HL-60 (cell line): ENCODE measurements around the gene ASPRV1.

Source experiments
- DNase-seq, 2 experiments: peaks; one replicate each; pipeline ENCODE4 v3.0.0-alpha.2; 2010 to 2020; ENCODE audit warnings: low read depth in 1 of 2, low spot score in 1 of 2
- H3K27ac ChIP-seq: fragments of 250-450 bp; sonication (Bioruptor Pico); replicated peaks from 2 replicates; pipeline ENCODE4 v1.5.1; 2020; ENCODE audit warnings: mild to moderate bottlenecking, moderate library complexity
- H3K27me3 ChIP-seq: fragments of 250-450 bp; sonication (Bioruptor Pico); 2 replicates; pipeline ENCODE4 v1.5.1; 2021; ENCODE audit warnings: mild to moderate bottlenecking, moderate library complexity; ENCODE audit not compliant: insufficient read depth, poor library complexity, severe bottlenecking
- H3K4me3 ChIP-seq: replicated peaks from 2 replicates; pipeline ENCODE4 v1.5.1; 2011; ENCODE audit warnings: mild to moderate bottlenecking, control low read depth, low read length; ENCODE audit not compliant: insufficient read depth
- CTCF ChIP-seq: IDR thresholded peaks from one replicate; pipeline ENCODE4 v1.5.1; 2011; ENCODE audit warnings: low read length, control low read depth, inconsistent platforms; ENCODE audit not compliant: insufficient read depth
- GABPA ChIP-seq: IDR thresholded peaks from 2 replicates; pipeline ENCODE4 v1.6.1; 2012; ENCODE audit warnings: low read depth
- POLR2AphosphoS5 ChIP-seq: IDR thresholded peaks from 2 replicates; pipeline ENCODE4 v1.6.1; 2012; ENCODE audit warnings: low read depth
- REST ChIP-seq: IDR thresholded peaks from 2 replicates; pipeline ENCODE4 v1.6.1; 2012; ENCODE audit warnings: low read depth; ENCODE audit not compliant: insufficient replicate concordance
- SPI1 ChIP-seq: IDR thresholded peaks from 2 replicates; pipeline ENCODE4 v1.6.1; 2012; ENCODE audit warnings: low read depth, mild to moderate bottlenecking, borderline replicate concordance

Gene ASPRV1

GRCh38 chr2:69958480-69958879 lies 3.0 kb downstream of the ASPRV1 start:
- no peaks in the 10 kb centered on the region for H3K27me3 ChIP-seq
- no peak for DNase-seq
- TF ChIP-seq SPI1: no peak
- TF ChIP-seq POLR2AphosphoS5: no peak
- TF ChIP-seq GABPA: no peak
- no peak for TF ChIP-seq REST
- TF ChIP-seq CTCF: no peak
- H3K27ac ChIP-seq: no peak overlapping the region
- no peak overlapping the region for H3K4me3 ChIP-seq

- TF ChIP-seq GABPA (no peak), REST (no peak), SPI1 (no peak), CTCF (no peak), POLR2AphosphoS5 (no peak)
- Histone ChIP-seq H3K27me3 (no peaks in the 10 kb centered on the region), H3K4me3 (no peak overlapping the region), H3K27ac (no peak overlapping the region)
- no peak for DNase-seq
Observed at GRCh38 chr2:69957965-69958364, 3.5 kb downstream of the ASPRV1 start.

GRCh38 chr2:69956475-69956979 lies 4.9 kb downstream of the ASPRV1 start:
- no peaks in the 10 kb centered on the region for H3K27me3 ChIP-seq
- H3K4me3 ChIP-seq: no peak overlapping the region
- no peak for DNase-seq
- H3K27ac ChIP-seq: no peak overlapping the region
- no peak for TF ChIP-seq CTCF
- no peak for TF ChIP-seq REST
- TF ChIP-seq POLR2AphosphoS5: no peak
- no peak for TF ChIP-seq GABPA
- TF ChIP-seq SPI1: no peak
